Measurements from ENCODE around the gene IGFLR1. TPM values are rescaled to one million over a fixed set of nuclear protein-coding genes. Genes with fewer than 3 reads are reported as not detected.

Gene IGFLR1
- total and polyA plus RNA-seq, 2 of the 8 experiments (the other 6 are each of a cell fraction or from before 2014, with no cell fraction given), result 8.4 to 28.9 TPM

DNA sequence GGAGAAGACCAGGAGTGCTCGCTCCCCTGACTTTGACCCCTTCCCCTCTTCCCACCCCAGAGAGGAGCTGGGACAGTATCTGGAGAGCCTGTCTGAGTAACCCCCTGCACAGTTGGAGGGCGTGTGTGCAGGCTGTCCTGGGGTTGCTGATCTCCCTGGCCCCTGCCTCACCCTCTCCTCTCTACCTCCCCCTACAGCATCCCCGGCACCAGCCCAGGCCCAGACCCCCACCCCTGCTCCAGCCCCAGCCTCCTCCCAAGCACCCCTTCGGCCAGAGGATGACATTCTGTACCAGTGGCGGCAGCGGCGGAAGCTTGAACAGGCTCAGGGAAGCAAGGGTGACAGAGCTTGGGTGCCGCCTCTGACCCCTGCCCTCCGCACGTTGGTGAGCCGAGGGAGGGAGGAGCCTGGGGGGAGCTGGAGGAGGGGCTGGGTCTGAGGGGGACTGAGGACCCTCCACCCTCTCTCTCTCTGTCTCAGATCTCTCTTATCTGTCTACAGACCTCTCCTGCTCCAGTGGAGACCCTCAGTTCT lies 24.4 kb upstream of the IGFLR1 start:
- H3K18ac ChIP-seq (ENCODE audit: extremely low read depth, low read length), result no peak overlapping the region
- no peak overlapping the region for H3K56ac ChIP-seq (replicated peaks; ENCODE audit: insufficient read length, low read depth, low read length)
- H3K14ac ChIP-seq (ENCODE audit: insufficient read length), result no peak overlapping the region
- whole genome bisulfite sequencing, 2 experiments (ENCODE audit: extremely low coverage in 1 of 2, insufficient coverage in 1 of 2, insufficient read length in 1 of 2, insufficient replicate concordance in 2 of 2, low coverage in 1 of 2, low lambda C conversion rate in 2 of 2, missing lambda C conversion rate in 1 of 2), result 83% methylated on average over 8 of the region's 11 CpGs; no CpG with 5 or more reads in 1 of the 2 experiments
- H3K23me2 ChIP-seq (ENCODE audit: low read depth, low read length), result no peaks in the 10 kb centered on the region; the same call in 1 of the 2 replicates
- no peak overlapping the region for H2BK12ac ChIP-seq (ENCODE audit: low read depth, low read length)
- no peaks in the 10 kb centered on the region for H3K79me2 ChIP-seq (ENCODE audit: control insufficient read depth in 1 of 2, insufficient read depth in 2 of 2, low read length in 2 of 2)
- H3K4me2 ChIP-seq (ENCODE audit: insufficient read depth in 1 of 2, low read depth in 2 of 2, low read length in 2 of 2), result no peak overlapping the region; a peak in 1 of 4 replicates
- H3K79me1 ChIP-seq (ENCODE audit: low read depth, low read length), result no peaks in the 10 kb centered on the region; the same call in 1 of the 2 replicates
- H3K23ac ChIP-seq (ENCODE audit: insufficient read length), result no peak overlapping the region
- no peak overlapping the region for H3K9ac ChIP-seq (replicated peaks in 1 of 4; ENCODE audit: extremely low read depth in 1 of 4, low read depth in 3 of 4, low read length in 3 of 4)
- H4K8ac ChIP-seq (ENCODE audit: extremely low read depth, insufficient read depth, low read length), result peak overlapping the region; percentile 65; the same call in 1 of the 2 replicates
- TF ChIP-seq GTF2F1 (IDR thresholded peaks at IDR 0.05; ENCODE audit: borderline replicate concordance, low read depth, low read length) (no peak), BCL11A (IDR thresholded peaks at IDR 0.05; ENCODE audit: low read depth in 2 of 2, low read length in 2 of 2) (no peak), JUND (IDR thresholded peaks at IDR 0.05; ENCODE audit: low read length) (no peak), EP300 (IDR thresholded peaks at IDR 0.05; ENCODE audit: borderline replicate concordance in 1 of 2, low read depth in 2 of 2, low read length in 2 of 2) (no peak), PHF8 (conservative IDR thresholded peaks at IDR 0.05; ENCODE audit: low read depth, low read length) (no peak)
- H3K27ac ChIP-seq (ENCODE audit: low read depth, low read length), result no peak overlapping the region
- H3K4me3 ChIP-seq (ENCODE audit: extremely low read depth in 1 of 4, insufficient read depth in 2 of 4, low read depth in 3 of 4, low read length in 4 of 4), result no peak overlapping the region
- no peak overlapping the region for H4K5ac ChIP-seq (ENCODE audit: insufficient read length, low read depth, low read length)
- no peak overlapping the region for H2BK5ac ChIP-seq (ENCODE audit: low read depth, low read length)
- no peaks in the 10 kb centered on the region for H3K9me3 ChIP-seq (ENCODE audit: insufficient read depth in 2 of 2, low read depth in 1 of 2, low read length in 1 of 2)
- no peak overlapping the region for H4K91ac ChIP-seq (replicated peaks; ENCODE audit: insufficient read length, low read length)
- no peak for FAIRE-seq
- ChIA-PET POLR2A (ENCODE audit: partially characterized antibody) (interaction anchor here (0.8 to 2.8 kb wide), 8 partner anchors 10 to 117 kb away, joined by 3 to 11 read pairs (median 4); partner anchors contain the start of genes HSPB6, IGFLR1, LIN37 and PROSER3), CTCF (ENCODE audit: partially characterized antibody) (interaction anchor here (0.9 to 2.5 kb wide), 4 partner anchors 9 to 53 kb away, joined by 3 to 9 read pairs (median 4); no protein-coding TSS in a partner anchor)
- DNase-seq (ENCODE audit: low read depth in 1 of 2, low spot score in 2 of 2), result no peak
- no peak overlapping the region for H2AFZ ChIP-seq (ENCODE audit: low read length)
- H3K4ac ChIP-seq (replicated peaks; ENCODE audit: insufficient read length, low read depth, low read length), result no peak overlapping the region
- H3K36me3 ChIP-seq (ENCODE audit: control insufficient read depth in 2 of 4, insufficient read depth in 4 of 4, low read length in 3 of 4), result peaks cover 0 to 12% (median 5%) of the 10 kb centered on the region in 4 experiments; a peak in 5 of 8 replicates
- H2BK20ac ChIP-seq (ENCODE audit: low read length), result no peak overlapping the region
- H2BK120ac ChIP-seq (replicated peaks; ENCODE audit: low read depth, low read length), result no peak overlapping the region
- peaks cover 4 to 5% of the 10 kb centered on the region in 2 experiments for H4K20me1 ChIP-seq (replicated peaks in 1 of 2; ENCODE audit: control insufficient read depth in 1 of 2, insufficient read depth in 2 of 2, low read length in 2 of 2)
- H2BK15ac ChIP-seq (ENCODE audit: low read length), result no peak overlapping the region
- H3K27me3 ChIP-seq (replicated peaks in 1 of 4; ENCODE audit: control insufficient read depth in 3 of 4, extremely low read depth in 1 of 4, insufficient read depth in 3 of 4, low read length in 3 of 4), result no peaks in the 10 kb centered on the region
- peaks cover 0 to 13% (median 7%) of the 10 kb centered on the region in 4 experiments; a peak in 5 of 7 replicates for H3K4me1 ChIP-seq (replicated peaks in 1 of 4; ENCODE audit: control insufficient read depth in 3 of 4, insufficient read depth in 4 of 4, low read length in 3 of 4)
- no peak overlapping the region for H2AK5ac ChIP-seq (ENCODE audit: low read depth, low read length)

Data from H1 (cell line).